ENCODE results near the gene RHOJ. TPM values are rescaled to one million over a fixed set of nuclear protein-coding genes. Genes with fewer than 3 reads are reported as not detected.

Gene RHOJ
- total and polyA plus RNA-seq, 2 experiments from 2014 or later, result 2.1 to 3.2 TPM

GRCh38 chr14:63229330-63230059 lies 25.3 kb downstream of the RHOJ start:
- Histone ChIP-seq H3K27me3 (no peaks in the 10 kb centered on the region), H3K4me3 (no peak overlapping the region), H3K27ac (no peak overlapping the region), H4K20me1 (ENCODE audit: insufficient read depth, poor library complexity, severe bottlenecking) (no peaks in the 10 kb centered on the region), H3K36me3 (replicated peaks; ENCODE audit: insufficient read depth, low read depth) (no peaks in the 10 kb centered on the region), H2AFZ (no peak overlapping the region), H3K4me2 (no peak overlapping the region), H3K9me2 (replicated peaks; ENCODE audit: insufficient read depth) (no peaks in the 10 kb centered on the region), H3K9me3 (ENCODE audit: low read depth) (no peaks in the 10 kb centered on the region), H3K79me2 (no peaks in the 10 kb centered on the region), H3K4me1 (ENCODE audit: insufficient read depth) (no peaks in the 10 kb centered on the region)
- WGBS (ENCODE audit: low lambda C conversion rate, missing lambda C conversion rate), result 41% methylated on average over 5 of the region's 5 CpGs
- TF ChIP-seq EZH2phosphoT487 (IDR thresholded peaks at IDR 0.05; ENCODE audit: low read depth, severe bottlenecking, unreplicated experiment) (no peak), CTCF (IDR thresholded peaks at IDR 0.05; ENCODE audit: poor library complexity) (no peak), EZH2 (IDR thresholded peaks at IDR 0.05; ENCODE audit: borderline replicate concordance) (no peak)
- DNase-seq (ENCODE audit: low spot score), result peak; percentile 16

- Histone ChIP-seq H3K4me2 (no peak overlapping the region), H3K4me3 (no peak overlapping the region), H3K36me3 (replicated peaks; ENCODE audit: insufficient read depth, low read depth) (no peaks in the 10 kb centered on the region), H3K27ac (no peak overlapping the region), H3K27me3 (no peaks in the 10 kb centered on the region), H3K79me2 (no peaks in the 10 kb centered on the region), H3K4me1 (ENCODE audit: insufficient read depth) (no peaks in the 10 kb centered on the region), H4K20me1 (ENCODE audit: insufficient read depth, poor library complexity, severe bottlenecking) (no peaks in the 10 kb centered on the region), H3K9me2 (replicated peaks; ENCODE audit: insufficient read depth) (no peaks in the 10 kb centered on the region), H2AFZ (no peak overlapping the region), H3K9me3 (ENCODE audit: low read depth) (no peaks in the 10 kb centered on the region)
- no peak for TF ChIP-seq EZH2phosphoT487 (IDR thresholded peaks at IDR 0.05; ENCODE audit: low read depth, severe bottlenecking, unreplicated experiment)
- no peak for TF ChIP-seq EZH2 (IDR thresholded peaks at IDR 0.05; ENCODE audit: borderline replicate concordance)
- TF ChIP-seq CTCF (IDR thresholded peaks at IDR 0.05; ENCODE audit: poor library complexity), result no peak
- no peak for DNase-seq (ENCODE audit: low spot score)
- 85% methylated on average over 3 of the region's 3 CpGs for WGBS (ENCODE audit: low lambda C conversion rate, missing lambda C conversion rate)
These were observed 27.5 kb downstream of the RHOJ start for GRCh38 chr14:63231766-63232165.

GRCh38 chr14:63237791-63238190 lies 33.5 kb downstream of the RHOJ start:
- no peaks in the 10 kb centered on the region for H3K79me2 ChIP-seq

More at GRCh38 chr14:63237791-63238190, 33.5 kb downstream of the RHOJ start:
- Histone ChIP-seq H4K20me1 (ENCODE audit: insufficient read depth, poor library complexity, severe bottlenecking) (no peaks in the 10 kb centered on the region), H2AFZ (no peak overlapping the region), H3K27me3 (no peaks in the 10 kb centered on the region), H3K4me3 (no peak overlapping the region), H3K4me2 (no peak overlapping the region), H3K27ac (no peak overlapping the region), H3K4me1 (ENCODE audit: insufficient read depth) (no peaks in the 10 kb centered on the region), H3K9me3 (ENCODE audit: low read depth) (no peaks in the 10 kb centered on the region), H3K36me3 (replicated peaks; ENCODE audit: insufficient read depth, low read depth) (no peaks in the 10 kb centered on the region), H3K9me2 (replicated peaks; ENCODE audit: insufficient read depth) (no peaks in the 10 kb centered on the region)
- no peak for DNase-seq (ENCODE audit: low spot score)
- TF ChIP-seq CTCF (IDR thresholded peaks at IDR 0.05; ENCODE audit: poor library complexity), result no peak
- TF ChIP-seq EZH2 (IDR thresholded peaks at IDR 0.05; ENCODE audit: borderline replicate concordance), result no peak
- TF ChIP-seq EZH2phosphoT487 (IDR thresholded peaks at IDR 0.05; ENCODE audit: low read depth, severe bottlenecking, unreplicated experiment), result no peak
- 81% methylated on average over 7 of the region's 7 CpGs for WGBS (ENCODE audit: low lambda C conversion rate, missing lambda C conversion rate)

Measured in hepatocyte (in vitro differentiated cells).